H1 (cell line): Measurements from ENCODE around the gene MARCHF2. TPM values are rescaled to one million over a fixed set of nuclear protein-coding genes. Genes with fewer than 3 reads are reported as not detected.

Experiments
- CTCF ChIA-PET: fragments of 300-600 bp; sonication (Branson Sonifier 250); formaldehyde crosslinking; loops from one replicate; lab custom pipeline; 2021; ENCODE audit not compliant: partially characterized antibody; lab: Charles Lee
- POLR2A ChIA-PET: fragments of 300-600 bp; sonication (Branson Sonifier 250); formaldehyde crosslinking; loops from one replicate; lab custom pipeline; 2021; ENCODE audit warnings: inconsistent platforms; ENCODE audit not compliant: partially characterized antibody; lab: Charles Lee
- DNase-seq, 2 experiments: peaks; one replicate each; pipeline versions ENCODE4 v3.0.0 to v3.0.0-alpha.2; 2010 to 2022; ENCODE audit warnings: low spot score in 2 of 2, low read depth in 1 of 2, mixed read lengths in 1 of 2
- FAIRE-seq: peaks from 2 replicates; lab custom pipeline; 2011; peaks lifted over from hg19 to GRCh38; lab: Jason Lieb, UNC
- H2AFZ ChIP-seq: 2 replicates; pipeline ENCODE4 v1.8.1; 2012; ENCODE audit warnings: low read length, inconsistent platforms
- H2AK5ac ChIP-seq: 2 replicates; pipeline ENCODE4 v1.6.1; 2013; ENCODE audit warnings: low read depth, low read length
- H2BK120ac ChIP-seq: replicated peaks from 2 replicates; pipeline ENCODE3; 2013; ENCODE audit warnings: low read depth, low read length, inconsistent platforms
- H2BK12ac ChIP-seq: 2 replicates; pipeline ENCODE4 v1.6.1; 2013; ENCODE audit warnings: low read depth, low read length
- H2BK15ac ChIP-seq: 2 replicates; pipeline ENCODE4 v1.6.1; 2013; ENCODE audit warnings: low read length
- H2BK20ac ChIP-seq: 2 replicates; pipeline ENCODE4 v1.6.1; 2013; ENCODE audit warnings: low read length
- H2BK5ac ChIP-seq: 2 replicates; pipeline ENCODE4 v1.6.1; 2013; ENCODE audit warnings: low read depth, low read length
- H3K14ac ChIP-seq: 2 replicates; pipeline ENCODE4 v1.6.1; 2013; ENCODE audit warnings: inconsistent platforms; ENCODE audit not compliant: insufficient read length
- H3K18ac ChIP-seq: 2 replicates; pipeline ENCODE4 v1.6.1; 2013; ENCODE audit warnings: low read length; ENCODE audit errors: extremely low read depth
- H3K23ac ChIP-seq: 2 replicates; pipeline ENCODE4 v1.6.1; 2013; ENCODE audit warnings: inconsistent platforms; ENCODE audit not compliant: insufficient read length
- H3K23me2 ChIP-seq: 2 replicates; pipeline ENCODE4 v1.6.1; 2013; ENCODE audit warnings: low read depth, low read length
- H3K27ac ChIP-seq: 2 replicates; pipeline ENCODE4 v1.6.1; 2011; ENCODE audit warnings: low read depth, low read length, inconsistent platforms
- H3K27me3 ChIP-seq, 4 experiments: replicated peaks in 1 of 4; 1 replicate in 1 of 4; 2 replicates in 3 of 4; pipeline versions ENCODE4 v1.6.1 to v1.8.1; 2011 to 2013; ENCODE audit warnings: low read length in 3 of 4, mild to moderate bottlenecking in 3 of 4, inconsistent platforms in 2 of 4, mixed read lengths in 2 of 4, moderate library complexity in 1 of 4; ENCODE audit not compliant: control insufficient read depth in 3 of 4, insufficient read depth in 3 of 4; ENCODE audit errors: extremely low read depth in 1 of 4
- H3K36me3 ChIP-seq, 4 experiments: 2 replicates each; pipeline versions ENCODE4 v1.6.1 to v1.8.1; 2011 to 2013; ENCODE audit warnings: mild to moderate bottlenecking in 4 of 4, low read length in 3 of 4, moderate library complexity in 2 of 4, control low read depth in 1 of 4, inconsistent platforms in 1 of 4; ENCODE audit not compliant: insufficient read depth in 4 of 4, control insufficient read depth in 2 of 4
- H3K4ac ChIP-seq: replicated peaks from 2 replicates; pipeline ENCODE3; 2013; ENCODE audit warnings: low read length, low read depth, mixed read lengths, inconsistent platforms; ENCODE audit not compliant: insufficient read length
- H3K4me1 ChIP-seq, 4 experiments: replicated peaks in 1 of 4; 1 replicate in 1 of 4; 2 replicates in 3 of 4; pipeline versions ENCODE4 v1.6.1 to v1.8.1; 2011 to 2013; ENCODE audit warnings: low read length in 3 of 4, inconsistent platforms in 2 of 4, mixed read lengths in 1 of 4; ENCODE audit not compliant: insufficient read depth in 4 of 4, control insufficient read depth in 3 of 4
- H3K4me2 ChIP-seq, 2 experiments: 2 replicates each; pipeline versions ENCODE4 v1.6.1 to v1.8.1; 2011 to 2013; ENCODE audit warnings: low read depth in 2 of 2, low read length in 2 of 2, control low read depth in 1 of 2, inconsistent platforms in 1 of 2, mild to moderate bottlenecking in 1 of 2; ENCODE audit not compliant: insufficient read depth in 1 of 2
- H3K4me3 ChIP-seq, 4 experiments: fragments of 200-600, 300-600 bp in 1 of 4; sonication (generic), shearing (Covaris generic), sonication (Bioruptor Twin) in 1 of 4; 2 replicates each; pipeline versions ENCODE4 v1.5.1 to v1.8.1; 2011 to 2016; ENCODE audit warnings: low read length in 4 of 4, low read depth in 3 of 4, control low read depth in 2 of 4, inconsistent platforms in 2 of 4, mild to moderate bottlenecking in 2 of 4, mixed read lengths in 1 of 4, moderate library complexity in 1 of 4; ENCODE audit not compliant: insufficient read depth in 2 of 4; ENCODE audit errors: extremely low read depth in 1 of 4
- H3K56ac ChIP-seq: replicated peaks from 2 replicates; pipeline ENCODE3; 2013; ENCODE audit warnings: low read depth, mild to moderate bottlenecking, mixed read lengths, low read length, inconsistent platforms; ENCODE audit not compliant: insufficient read length
- H3K79me1 ChIP-seq: 2 replicates; pipeline ENCODE4 v1.6.1; 2013; ENCODE audit warnings: low read depth, low read length, control low read depth
- H3K79me2 ChIP-seq, 2 experiments: 2 replicates each; pipeline versions ENCODE4 v1.6.1 to v1.8.1; 2012 to 2013; ENCODE audit warnings: low read length in 2 of 2, mild to moderate bottlenecking in 2 of 2, inconsistent platforms in 1 of 2; ENCODE audit not compliant: insufficient read depth in 2 of 2, control insufficient read depth in 1 of 2
- H3K9ac ChIP-seq, 4 experiments: replicated peaks in 1 of 4; 1 replicate in 1 of 4; 2 replicates in 3 of 4; pipeline versions ENCODE4 v1.6.1 to v1.8.1; 2011 to 2013; ENCODE audit warnings: low read depth in 3 of 4, low read length in 3 of 4, control low read depth in 2 of 4, mild to moderate bottlenecking in 2 of 4, moderate library complexity in 2 of 4, inconsistent platforms in 1 of 4; ENCODE audit errors: extremely low read depth in 1 of 4
- H3K9me3 ChIP-seq, 2 experiments: 2 replicates each; pipeline versions ENCODE4 v1.6.1 to v1.8.1; 2012 to 2013; ENCODE audit warnings: mild to moderate bottlenecking in 2 of 2, moderate library complexity in 2 of 2, control low read depth in 1 of 2, inconsistent platforms in 1 of 2, low read depth in 1 of 2, low read length in 1 of 2, mixed read lengths in 1 of 2; ENCODE audit not compliant: insufficient read depth in 2 of 2
- H4K20me1 ChIP-seq, 2 experiments: replicated peaks in 1 of 2; 2 replicates each; pipeline versions ENCODE3 to v1.8.1; 2011 to 2013; ENCODE audit warnings: inconsistent platforms in 2 of 2, low read length in 2 of 2, mild to moderate bottlenecking in 1 of 2; ENCODE audit not compliant: insufficient read depth in 2 of 2, control insufficient read depth in 1 of 2
- H4K5ac ChIP-seq: 2 replicates; pipeline ENCODE4 v1.6.1; 2013; ENCODE audit warnings: low read length, low read depth, mixed read lengths, inconsistent platforms; ENCODE audit not compliant: insufficient read length
- H4K8ac ChIP-seq: 2 replicates; pipeline ENCODE4 v1.8.0; 2013; ENCODE audit warnings: mild to moderate bottlenecking, moderate library complexity, low read length, inconsistent platforms; ENCODE audit not compliant: insufficient read depth; ENCODE audit errors: extremely low read depth
- H4K91ac ChIP-seq: replicated peaks from 2 replicates; pipeline ENCODE3; 2013; ENCODE audit warnings: low read length, mixed read lengths, inconsistent platforms; ENCODE audit not compliant: insufficient read length
- CBX5 ChIP-seq: fragments of 300-800, 300-1000 bp; sonication (generic); IDR thresholded peaks from 2 replicates; pipeline ENCODE4 v1.7.1; 2016; ENCODE audit warnings: antibody characterized with exemption, low read length, low read depth
- CTCF ChIP-seq, 3 experiments: IDR thresholded peaks; 1 replicate in 2 of 3; 2 replicates in 1 of 3; pipeline versions ENCODE4 v1.5.1 to v1.6.1; 2011; ENCODE audit warnings: low read length in 3 of 3, mild to moderate bottlenecking in 3 of 3, inconsistent platforms in 2 of 3, low read depth in 1 of 3, moderate library complexity in 1 of 3; ENCODE audit not compliant: insufficient read depth in 1 of 3; ENCODE audit errors: control extremely low read depth in 1 of 3
- FOSL1 ChIP-seq: IDR thresholded peaks from 2 replicates; pipeline ENCODE4 v1.6.1; 2011; ENCODE audit warnings: mild to moderate bottlenecking, low read depth, low read length, moderate library complexity; ENCODE audit not compliant: insufficient read depth
- HDAC2 ChIP-seq, 2 experiments: fragments of 300-600 bp in 1 of 2; sonication (generic) in 1 of 2; IDR thresholded peaks; 2 replicates each; pipeline ENCODE4 v1.6.1; 2011 to 2012; ENCODE audit warnings: low read depth in 2 of 2, low read length in 2 of 2, mild to moderate bottlenecking in 2 of 2, moderate library complexity in 2 of 2, borderline replicate concordance in 1 of 2, inconsistent platforms in 1 of 2
- JUND ChIP-seq: IDR thresholded peaks from 2 replicates; pipeline ENCODE4 v1.6.1; 2011; ENCODE audit warnings: mild to moderate bottlenecking, improper control_type of control experiment, low read length
- NANOG ChIP-seq: IDR thresholded peaks from 2 replicates; pipeline ENCODE4 v1.6.1; 2011; ENCODE audit warnings: low read length, low read depth, mild to moderate bottlenecking, inconsistent platforms; ENCODE audit not compliant: insufficient read depth, poor library complexity, severe bottlenecking
- POLR2A ChIP-seq, 2 experiments: IDR thresholded peaks; 1 replicate in 1 of 2; 2 replicates in 1 of 2; pipeline ENCODE4 v1.6.1; 2011; ENCODE audit warnings: low read depth in 2 of 2, low read length in 2 of 2, mild to moderate bottlenecking in 2 of 2; ENCODE audit errors: control extremely low read depth in 1 of 2
- TAF7 ChIP-seq: optimal IDR thresholded peaks from 2 replicates; pipeline ENCODE3; 2011; ENCODE audit warnings: low read depth, mild to moderate bottlenecking, inconsistent platforms, low read length, moderate library complexity, borderline replicate concordance
- USF2 ChIP-seq: IDR thresholded peaks from 2 replicates; pipeline ENCODE4 v1.6.1; 2011; ENCODE audit warnings: low read length, improper control_type of control experiment
- WGBS, 2 experiments: shearing (Covaris generic) in 1 of 2; methylation state at CpG; one replicate each; pipeline versions ENCODE4 v1.1.6 to v1.1.7; 2013 to 2015; ENCODE audit warnings: low lambda C conversion rate in 2 of 2, mixed read lengths in 2 of 2, inconsistent platforms in 1 of 2, low coverage in 1 of 2, missing lambda C conversion rate in 1 of 2; ENCODE audit not compliant: insufficient replicate concordance in 2 of 2, insufficient coverage in 1 of 2, insufficient read length in 1 of 2; ENCODE audit errors: extremely low coverage in 1 of 2, missing lambda C conversion rate in 1 of 2; 5-methylcytosine and 5-hydroxymethylcytosine counted together
- polyA plus RNA-seq, 7 experiments: library from polyadenylated mRNA; depleted of rRNA in 3 of 7; stranded (reverse) in 5 of 7; unstranded in 2 of 7; fragments of >200 nt in 5 of 7; fragments of 200-250 nt in 2 of 7; gene quantifications; 1 replicate in 5 of 7; 2 replicates in 1 of 7; 4 replicates in 1 of 7; pipeline versions ENCODE4 v1.2.1 to v1.2.3, GENCODE V29; 2011 to 2013; ENCODE audit warnings: missing spikeins in 2 of 7, mixed read lengths in 2 of 7
- total RNA-seq: library from RNA; stranded (reverse); fragmentation: NEBNext Ultra II Directional; extraction: Animal tissue kit (Norgen Biotek cat#: 25700); gene quantifications from 2 replicates; pipeline ENCODE4 v1.2.1, GENCODE V29; 2021

MARCHF2 gene
- total and polyA plus RNA-seq, 2 of the 8 experiments (the other 6 are each of a cell fraction or from before 2014, with no cell fraction given): 18.5 to 46.2 TPM

- Histone ChIP-seq H3K79me2 (peaks cover 78 to 99% of the 10 kb centered on the region in 2 experiments), H3K23me2 (no peaks in the 10 kb centered on the region), H3K56ac (no peak overlapping the region), H3K4me2 (no peak overlapping the region; a peak in 1 of 4 replicates), H2BK120ac (no peak overlapping the region), H4K8ac (no peak overlapping the region), H3K18ac (no peak overlapping the region), H2BK15ac (no peak overlapping the region), H3K79me1 (peaks cover 16% of the 10 kb centered on the region), H2BK20ac (no peak overlapping the region), H2AK5ac (no peak overlapping the region), H3K4me3 (no peak overlapping the region), H4K91ac (no peak overlapping the region), H2BK12ac (no peak overlapping the region), H3K9ac (no peak overlapping the region), H3K4ac (no peak overlapping the region), H2AFZ (no peak overlapping the region), H3K4me1 (peaks cover 8 to 14% (median 13%) of the 10 kb centered on the region in 4 experiments), H3K27me3 (no peaks in the 10 kb centered on the region), H3K36me3 (peaks cover 26 to 42% (median 34%) of the 10 kb centered on the region in 4 experiments; a peak in 7 of 8 replicates), H4K20me1 (peaks cover 50 to 68% of the 10 kb centered on the region in 2 experiments), H3K14ac (no peak overlapping the region), H3K23ac (no peak overlapping the region), H4K5ac (no peak overlapping the region), H3K9me3 (no peaks in the 10 kb centered on the region), H3K27ac (no peak overlapping the region), H2BK5ac (no peak overlapping the region)
- no peak for DNase-seq
- POLR2A ChIA-PET: interaction anchor here (1.1 to 6.4 kb wide), 3 partner anchors 11 to 24 kb away, joined by 4 to 63 read pairs (median 5); partner anchors contain the start of gene HNRNPM
- WGBS, 2 experiments: 84% methylated on average over 7 of the region's 7 CpGs; no CpG with 5 or more reads in 1 of the 2 experiments
- no peak for FAIRE-seq
- CTCF ChIA-PET: interaction anchor here (1.1 to 1.3 kb wide), 2 partner anchors 45 to 190 kb away, joined by 4 read pairs; partner anchors contain the start of gene MARCHF2
- TF ChIP-seq HDAC2 (IDR thresholded peaks at IDR 0.05; ENCODE audit: borderline replicate concordance in 1 of 2, low read depth in 2 of 2, low read length in 2 of 2) (no peak), CBX5 (no peak), CTCF (IDR thresholded peaks at IDR 0.05; ENCODE audit: control extremely low read depth in 1 of 3, insufficient read depth in 1 of 3, low read depth in 1 of 3, low read length in 3 of 3) (no peak), JUND (no peak), TAF7 (no peak), NANOG (no peak), USF2 (no peak), POLR2A (IDR thresholded peaks at IDR 0.05; ENCODE audit: control extremely low read depth in 1 of 2, low read depth in 2 of 2, low read length in 2 of 2) (no peak), FOSL1 (no peak)
Measured at GRCh38 chr19:8459095-8459494, 46.0 kb downstream of the MARCHF2 start.
